Activated naive CD4-positive, alpha-beta T cell treated with anti-CD3 and anti-CD28 coated beads, Interleukin-2, amount 50 U/mL, for 16 hours (primary cell): ENCODE data around the gene TEDDM1.

ENCODE experiments used
- DNase-seq: peaks from one replicate; pipeline ENCODE4 v3.0.0-alpha.2; 2020

Gene TEDDM1

DNA sequence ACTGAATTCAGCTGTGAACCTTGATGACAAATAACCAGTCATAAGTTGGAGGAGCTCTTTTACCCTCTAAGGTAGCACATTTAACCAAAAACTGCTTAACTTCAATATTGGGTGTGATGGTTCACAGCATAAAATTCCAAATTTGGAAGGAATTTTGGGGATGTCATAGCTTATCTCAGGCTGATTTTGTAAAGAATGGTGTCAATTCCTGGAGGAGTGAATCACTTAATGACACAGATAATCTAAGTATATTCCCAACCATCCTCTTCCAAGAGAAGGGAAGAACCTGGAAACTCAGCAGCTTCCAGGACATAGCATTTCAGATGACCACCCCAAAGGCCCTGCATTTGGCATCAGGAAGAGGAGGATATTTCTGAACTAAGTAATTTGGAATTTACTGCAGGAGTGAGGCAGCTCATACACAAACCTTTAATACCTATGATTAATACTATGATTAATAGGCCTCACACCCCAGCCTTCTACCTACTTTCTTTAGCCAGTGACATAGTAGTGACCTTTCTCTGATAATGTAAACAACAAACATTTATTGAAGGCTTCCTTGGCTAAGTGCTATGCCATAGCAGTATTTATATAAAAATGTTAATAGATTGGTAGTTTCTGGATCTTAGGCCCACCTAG lies 23.4 kb downstream of the TEDDM1 start:
- DNase-seq: no peak

GRCh38 chr1:182374101-182374834 lies 26.2 kb downstream of the TEDDM1 start:
- no peak for DNase-seq

- no peak for DNase-seq
Observed at GRCh38 chr1:182370532-182370931, 29.9 kb downstream of the TEDDM1 start.

- no peak for DNase-seq
Observed at GRCh38 chr1:182368903-182369302, 31.6 kb downstream of the TEDDM1 start.

DNA sequence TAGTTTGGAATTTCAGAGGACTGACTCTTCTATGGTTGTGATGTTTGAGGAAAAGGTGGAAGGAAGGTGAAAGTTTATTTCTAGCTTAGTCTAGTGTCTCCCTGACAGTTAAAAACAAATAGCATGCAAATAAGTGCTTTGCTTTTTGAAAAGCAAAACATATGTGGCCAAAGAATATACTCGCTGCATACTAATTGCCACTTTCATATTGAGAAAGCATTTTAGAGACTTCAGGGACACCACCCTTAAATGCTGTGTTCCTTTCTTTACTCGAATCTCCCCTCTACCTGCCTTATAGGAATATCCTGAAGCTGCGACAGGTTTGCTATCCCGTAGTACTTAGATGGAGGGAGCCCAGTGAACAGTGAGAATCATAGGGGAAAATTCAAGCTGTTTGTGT lies 32.1 kb downstream of the TEDDM1 start:
- DNase-seq: no peak

DNA sequence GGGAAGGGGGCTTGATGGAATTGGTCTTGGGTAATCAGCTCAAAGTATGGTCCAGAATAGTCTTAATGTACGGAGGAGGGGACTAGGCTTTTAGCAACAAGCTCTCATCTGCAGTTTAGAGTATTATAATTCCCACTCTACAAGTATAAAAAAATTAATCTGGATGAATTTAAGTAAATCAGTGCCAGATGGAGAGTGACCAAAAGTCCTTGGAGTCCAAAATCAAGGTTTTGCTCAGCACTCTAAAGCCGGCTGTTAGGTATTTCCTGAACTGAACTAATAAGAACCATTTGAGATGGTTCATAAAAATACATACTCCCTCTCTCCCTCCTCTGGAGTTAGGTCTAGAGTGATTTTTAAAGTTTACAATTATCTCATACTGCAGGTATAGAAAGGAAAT lies 32.5 kb downstream of the TEDDM1 start:
- no peak for DNase-seq

- no peak for DNase-seq
Observed at GRCh38 chr1:182366596-182366995, 33.9 kb downstream of the TEDDM1 start.

GRCh38 chr1:182359645-182360044 lies 40.8 kb downstream of the TEDDM1 start:
- DNase-seq: no peak

DNA sequence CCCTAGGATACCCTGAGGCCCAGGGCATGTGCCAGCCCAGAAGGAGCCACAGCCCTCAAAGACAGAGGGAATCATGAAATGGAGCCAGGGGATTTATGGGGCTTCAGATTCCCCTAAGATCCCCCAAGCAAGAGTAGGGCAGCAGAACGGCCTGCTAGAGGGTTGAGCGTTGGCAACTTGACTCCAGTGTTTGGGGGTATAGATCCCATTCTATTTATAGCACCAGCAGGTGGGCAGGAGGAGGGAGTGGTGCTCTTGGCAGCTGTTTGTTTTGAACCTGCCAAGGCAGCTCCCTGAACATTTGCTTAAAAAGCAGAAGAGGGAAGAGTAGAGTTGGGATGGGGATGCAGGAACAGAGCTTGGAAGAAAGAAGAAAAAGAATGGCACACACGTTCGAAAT lies 42.6 kb downstream of the TEDDM1 start:
- no peak for DNase-seq

DNA sequence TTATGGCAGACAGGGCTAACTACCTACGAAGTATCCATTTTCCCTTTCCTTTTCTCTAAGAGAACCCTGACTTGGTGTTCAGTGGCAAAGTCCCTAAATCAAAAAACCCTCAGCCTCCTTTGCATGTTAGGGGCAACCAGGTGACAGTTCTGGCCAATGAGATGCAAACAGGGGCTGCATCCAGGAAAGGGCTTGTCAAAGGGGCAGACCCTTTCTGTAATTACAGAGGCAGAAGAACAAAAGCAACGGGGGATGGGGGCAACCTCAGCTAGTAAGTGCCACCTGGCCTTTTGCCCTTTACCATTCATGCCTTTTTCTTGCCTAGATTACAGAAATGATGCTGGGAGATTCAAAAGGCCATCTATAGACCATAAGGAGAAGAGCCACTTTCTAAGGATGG lies 43.3 kb downstream of the TEDDM1 start:
- DNase-seq: no peak

DNA sequence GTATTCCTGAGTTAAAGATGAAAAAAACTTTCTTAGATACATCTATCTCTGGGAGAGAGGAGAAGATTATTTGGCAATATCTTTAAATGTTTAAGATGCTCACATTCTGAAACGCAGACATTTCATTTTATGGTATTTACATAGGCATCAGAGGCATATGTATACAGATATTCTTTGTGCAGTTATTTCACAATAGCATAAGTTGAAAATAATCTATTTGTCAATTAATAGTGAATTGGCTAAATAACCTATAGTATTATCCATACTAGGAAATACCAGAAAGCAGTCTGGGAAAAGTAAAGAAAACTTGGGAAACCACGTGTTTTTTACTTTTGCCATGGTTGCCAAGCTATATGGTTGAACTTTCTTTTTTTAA lies 44.8 kb downstream of the TEDDM1 start:
- DNase-seq: no peak

- DNase-seq: no peak
Observed at GRCh38 chr1:182351790-182352364, 48.6 kb downstream of the TEDDM1 start.

DNA sequence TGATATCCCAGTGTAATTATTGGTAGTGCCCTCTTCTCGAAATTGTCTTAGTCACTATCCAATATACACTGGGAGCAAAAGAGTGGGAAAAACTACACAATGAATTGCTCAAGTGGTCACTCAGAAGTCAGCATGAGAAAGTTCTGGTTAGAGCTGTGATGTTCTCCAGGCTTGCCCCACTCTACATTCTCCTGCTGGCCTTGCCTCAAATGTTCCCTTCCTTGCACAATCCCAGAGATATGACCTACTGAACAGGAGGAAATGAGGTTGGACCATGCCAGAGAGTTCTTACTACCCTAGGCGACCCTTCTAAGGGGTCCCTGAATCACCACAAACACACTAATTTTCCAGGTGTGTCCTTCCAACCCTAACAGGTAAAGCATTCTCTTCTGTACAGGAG lies 49.6 kb downstream of the TEDDM1 start:
- no peak for DNase-seq

GRCh38 chr1:182348961-182349747 lies 51.3 kb downstream of the TEDDM1 start:
- DNase-seq: no peak
